K562 (cell line): ENCODE data around the gene BNIP3. TPM values are rescaled to one million over a fixed set of nuclear protein-coding genes. Genes with fewer than 3 reads are reported as not detected.

Source experiments
- ATAC-seq: fragments of 200-7000 bp; cut with Tn5 transposase; 3 replicates; pipeline ENCODE4 v1.9.1; 2020; ENCODE audit warnings: moderate library complexity
- BruUV-seq: library from RNA; stranded (reverse); fragments of 400-500 nt; replicated peaks from 2 replicates; lab custom pipeline; 2021; lab: Mats Ljungman, UMichigan
- CTCF ChIA-PET: fragments of 300-600 bp; formaldehyde crosslinking; extraction: SDS; loops from one replicate; lab custom pipeline; 2021; ENCODE audit warnings: low intra/inter-chr PET ratio; lab: Yijun Ruan, JAX
- POLR2A ChIA-PET: fragments of 300-600, 350-650 bp; sonication (Branson Sonifier 250); formaldehyde crosslinking; extraction: SDS; loops from one replicate; lab custom pipeline; 2021; ENCODE audit warnings: antibody characterized with exemption, inconsistent platforms; lab: Yijun Ruan, JAX
- DNase-seq, 4 experiments: peaks; one replicate each; pipeline versions ENCODE4 v3.0.0 to v3.0.0-alpha.2; 2011 to 2018; ENCODE audit warnings: low spot score in 3 of 4, mixed read lengths in 3 of 4; ENCODE audit errors: extremely low read depth in 1 of 4
- FAIRE-seq: peaks from 2 replicates; lab custom pipeline; 2011; peaks lifted over from hg19 to GRCh38; lab: Jason Lieb, UNC
- H2AFZ ChIP-seq: 2 replicates; pipeline ENCODE4 v1.6.0; 2011; ENCODE audit warnings: low read depth, low read length, control low read depth, inconsistent platforms
- H3K27ac ChIP-seq: fragments of 200-600 bp; 3 replicates; pipeline ENCODE4 v1.8.0; 2011; ENCODE audit warnings: low read depth, mild to moderate bottlenecking, control low read depth, inconsistent platforms, low read length, moderate library complexity, mixed read lengths; ENCODE audit errors: extremely low read depth
- H3K27me3 ChIP-seq, 2 experiments: fragments of 300-600 bp in 1 of 2; 2 replicates in 1 of 2; 3 replicates in 1 of 2; pipeline versions ENCODE4 v1.6.0 to v1.8.0; 2011; ENCODE audit warnings: inconsistent platforms in 2 of 2, low read length in 2 of 2, mild to moderate bottlenecking in 1 of 2, mixed read lengths in 1 of 2, moderate library complexity in 1 of 2; ENCODE audit not compliant: control insufficient read depth in 2 of 2, insufficient read depth in 2 of 2
- H3K36me3 ChIP-seq: fragments of 300-600 bp; 3 replicates; pipeline ENCODE4 v1.8.0; 2011; ENCODE audit warnings: mild to moderate bottlenecking, low read length, inconsistent platforms; ENCODE audit not compliant: control insufficient read depth, insufficient read depth
- H3K4me1 ChIP-seq, 2 experiments: fragments of 200-600 bp in 1 of 2; replicated peaks in 1 of 2; 2 replicates in 1 of 2; 3 replicates in 1 of 2; pipeline versions ENCODE4 v1.5.1 to v1.8.0; 2011; ENCODE audit warnings: inconsistent platforms in 2 of 2, low read length in 2 of 2, mild to moderate bottlenecking in 1 of 2, mixed read lengths in 1 of 2, moderate library complexity in 1 of 2; ENCODE audit not compliant: control insufficient read depth in 2 of 2, insufficient read depth in 2 of 2
- H3K4me2 ChIP-seq: 2 replicates; pipeline ENCODE4 v1.6.1; 2011; ENCODE audit warnings: low read length, control low read depth, inconsistent platforms, mixed read lengths; ENCODE audit not compliant: insufficient read depth
- H3K4me3 ChIP-seq: fragments of 200-600 bp; sonication (generic), shearing (Covaris generic); 2 replicates; pipeline ENCODE4 v1.5.1; 2016; ENCODE audit warnings: control low read depth, inconsistent platforms
- H3K79me2 ChIP-seq: fragments of 200-600 bp; 3 replicates; pipeline ENCODE4 v1.8.0; 2011; ENCODE audit warnings: low read length, inconsistent platforms; ENCODE audit not compliant: control insufficient read depth, insufficient read depth
- H3K9ac ChIP-seq, 2 experiments: 2 replicates each; pipeline versions ENCODE4 v1.6.0 to v1.6.1; 2011; ENCODE audit warnings: low read depth in 2 of 2, low read length in 2 of 2, control low read depth in 1 of 2, inconsistent platforms in 1 of 2, mild to moderate bottlenecking in 1 of 2, mixed read lengths in 1 of 2; ENCODE audit not compliant: insufficient read depth in 1 of 2
- H3K9me1 ChIP-seq: one replicate; pipeline ENCODE4 v1.6.0; 2011; ENCODE audit warnings: inconsistent platforms, mild to moderate bottlenecking, low read length, moderate library complexity; ENCODE audit not compliant: control insufficient read depth, insufficient read depth
- H3K9me3 ChIP-seq: replicated peaks from 2 replicates; pipeline ENCODE4 v1.5.1; 2011; ENCODE audit warnings: low read depth, low read length, inconsistent platforms; ENCODE audit not compliant: control insufficient read depth, insufficient read depth
- H4K20me1 ChIP-seq: replicated peaks from 2 replicates; pipeline ENCODE4 v1.6.1; 2011; ENCODE audit warnings: low read length, inconsistent platforms, mixed read lengths; ENCODE audit not compliant: control insufficient read depth, insufficient read depth
- ADNP ChIP-seq: fragments of 200-800 bp; sonication (Bioruptor generic); IDR thresholded peaks from 2 replicates; pipeline ENCODE4 v1.6.1; 2016; ENCODE audit warnings: missing genetic modification characterization, missing compliant biosample characterization
- BCL6 ChIP-seq: fragments of 250-450 bp; sonication (Bioruptor Pico); IDR thresholded peaks from 2 replicates; pipeline ENCODE4 v1.4.0; 2020
- BRF1 ChIP-seq: IDR thresholded peaks from 3 replicates; pipeline ENCODE4 v1.6.1; 2011; ENCODE audit warnings: borderline replicate concordance, mild to moderate bottlenecking; ENCODE audit not compliant: insufficient read length; ENCODE audit errors: extremely low read depth
- DIDO1 ChIP-seq: fragments of 450-650 bp; IDR thresholded peaks from 2 replicates; pipeline ENCODE4 v1.6.1; 2016; ENCODE audit warnings: low read depth, missing biosample characterization, missing genetic modification characterization
- E2F6 ChIP-seq, 2 experiments: IDR thresholded peaks; 2 replicates each; pipeline ENCODE4 v1.6.1; 2011; ENCODE audit warnings: borderline replicate concordance in 1 of 2, control low read depth in 1 of 2, low read depth in 1 of 2, low read length in 1 of 2, mild to moderate bottlenecking in 1 of 2, mixed read lengths in 1 of 2, moderate library complexity in 1 of 2; ENCODE audit not compliant: insufficient read depth in 1 of 2, insufficient read length in 1 of 2, poor library complexity in 1 of 2, severe bottlenecking in 1 of 2; ENCODE audit errors: extremely low read depth in 1 of 2
- EP300 ChIP-seq: IDR thresholded peaks from 2 replicates; pipeline ENCODE4 v1.6.1; 2012; ENCODE audit warnings: low read length, improper control_type of control experiment
- GTF2E2 ChIP-seq: fragments of 200-800 bp; sonication (Bioruptor generic); IDR thresholded peaks from 2 replicates; pipeline ENCODE4 v1.6.1; 2016; ENCODE audit warnings: missing genetic modification characterization, missing compliant biosample characterization
- KAT2B ChIP-seq: IDR thresholded peaks from one replicate; pipeline ENCODE4 v1.6.1; 2012; ENCODE audit warnings: low read depth, mild to moderate bottlenecking, control low read depth, inconsistent platforms, low read length, moderate library complexity
- MLX ChIP-seq, 2 experiments: fragments of 450-650 bp in 1 of 2; sonication (generic) in 1 of 2; formaldehyde crosslinking; conservative IDR thresholded peaks; 2 replicates each; pipeline versions ENCODE4 v1.4.0 to v1.8.1; 2020 to 2022; ENCODE audit warnings: mild to moderate bottlenecking in 1 of 2, missing genetic modification reagents in 1 of 2
- WGBS: fragments of 100-300 bp; shearing (Covaris generic); methylation state at CpG from one replicate; pipeline ENCODE4 v1.1.6; 2016; ENCODE audit warnings: low coverage, mixed read lengths; ENCODE audit not compliant: insufficient coverage; ENCODE audit errors: missing lambda C conversion rate; 5-methylcytosine and 5-hydroxymethylcytosine counted together
- in situ Hi-C: fragments of 300-500 bp; cut with MboI; formaldehyde crosslinking; loops from 4 replicates; pipeline ENCODE4 v1.15.0; 2018; ENCODE audit warnings: inconsistent platforms, mixed read lengths
- intact Hi-C: fragments of 100-400 bp; cut with micrococcal nuclease; formaldehyde crosslinking; loops from 2 replicates; pipeline ENCODE4 v1.14.2; 2022
- polyA plus RNA-seq, 8 experiments: library from polyadenylated mRNA; depleted of rRNA in 4 of 8; stranded (reverse) in 5 of 8; unstranded in 3 of 8; fragments of >200 nt; fragmentation: Nextera tagmentation in 2 of 8; fragmentation: Illumina TruSeq in 1 of 8; extraction: Ambion mirVana in 2 of 8; extraction: Trizol in 1 of 8; gene quantifications; 2 replicates each; pipeline versions ENCODE4 v1.2.1 to v1.2.3, GENCODE V29; 2011 to 2014; ENCODE audit warnings: inconsistent platforms in 1 of 8, missing spikeins in 1 of 8
- total RNA-seq, 7 experiments: library from RNA; depleted of rRNA in 6 of 7; stranded (reverse); fragments of >200 nt in 6 of 7; fragmentation: Illumina TruSeq in 2 of 7; extraction: Trizol in 2 of 7; gene quantifications; 2 replicates each; pipeline versions ENCODE4 v1.2.1 to v1.2.3, GENCODE V29; 2011 to 2021; ENCODE audit warnings: low replicate concordance in 1 of 7

The BNIP3 gene
- total and polyA plus RNA-seq, 9 of the 15 experiments (the other 6 are each of a cell fraction or from before 2014, with no cell fraction given): 9.2 to 119 (median 42.2) TPM

- BruUV-seq: no TSS peak
- Histone ChIP-seq H3K9me3 (no peaks in the 10 kb centered on the region), H3K9me1 (no peaks in the 10 kb centered on the region), H3K4me3 (no peak overlapping the region), H3K4me1 (peaks cover 0 to 9% of the 10 kb centered on the region in 2 experiments; a peak in 2 of 5 replicates), H3K36me3 (peaks cover 67% of the 10 kb centered on the region; the same call in 2 of the 3 replicates), H4K20me1 (peaks cover 18% of the 10 kb centered on the region), H3K79me2 (peaks cover 23% of the 10 kb centered on the region), H2AFZ (no peak overlapping the region), H3K27ac (no peak overlapping the region), H3K27me3 (no peaks in the 10 kb centered on the region), H3K9ac (no peak overlapping the region), H3K4me2 (no peak overlapping the region)
- in situ Hi-C loops: no loop called here
- DNase-seq: no peak
- ATAC-seq: no peak
- no peak for FAIRE-seq
- no peak for TF ChIP-seq KAT2B
- no peak for TF ChIP-seq BCL6 (CRISPR knock-in tag)
- TF ChIP-seq GTF2E2 (tag): no peak
- no peak for TF ChIP-seq ADNP
- TF ChIP-seq DIDO1 (tag): no peak
- no peak for TF ChIP-seq BRF1
- TF ChIP-seq E2F6 (IDR thresholded peaks at IDR 0.05; ENCODE audit: borderline replicate concordance in 1 of 2, extremely low read depth in 1 of 2, insufficient read depth in 1 of 2, insufficient read length in 1 of 2, low read depth in 1 of 2, low read length in 1 of 2, poor library complexity in 1 of 2, severe bottlenecking in 1 of 2): no peak
- no peak for TF ChIP-seq EP300
- no peak for TF ChIP-seq MLX (CRISPR knock-in tag; conservative IDR thresholded peaks at IDR 0.05)
- intact Hi-C loops: no loop called here
- POLR2A ChIA-PET: no interaction called here
- WGBS: 97% methylated on average over 6 of the region's 13 CpGs
- CTCF ChIA-PET: no interaction called here
Observed at GRCh38 chr10:131968949-131969348, 12.8 kb downstream of the BNIP3 start.
